Peyer's patch (tissue), 4 donors: ENCODE results near the gene ADCY2. TPM values are rescaled to one million over a fixed set of nuclear protein-coding genes. Genes with fewer than 3 reads are reported as not detected.

ENCODE experiments used
- DNase-seq, 3 donors: peaks; one replicate each; pipeline ENCODE4 v3.0.0-alpha.2; 2017 to 2019
- H3K27ac ChIP-seq, 4 donors: fragments of 200-600 bp; sonication (generic); one replicate each; pipeline ENCODE4 v1.5.1; 2016 to 2019
- H3K27me3 ChIP-seq, 2 donors: fragments of 200-600 bp; sonication (generic); one replicate each; pipeline ENCODE4 v1.5.1; 2019
- H3K36me3 ChIP-seq, 3 donors: fragments of 200-600 bp; sonication (generic); one replicate each; pipeline ENCODE4 v1.5.1; 2016 to 2019
- H3K4me1 ChIP-seq, 4 donors: fragments of 200-600 bp; sonication (generic); one replicate each; pipeline ENCODE4 v1.5.1; 2016 to 2019
- H3K4me3 ChIP-seq, 4 donors: fragments of 200-600 bp; sonication (generic); 1 replicate in 3 of 4; 2 replicates in 1 of 4; pipeline ENCODE4 v1.5.1; 2016 to 2019; ENCODE audit warnings: mild to moderate bottlenecking in 1 of 4
- H3K9me3 ChIP-seq, 4 donors: fragments of 200-600 bp; sonication (generic); one replicate each; pipeline ENCODE4 v1.5.1; 2016 to 2019; ENCODE audit warnings: mild to moderate bottlenecking in 1 of 4
- POLR2A ChIP-seq, 2 donors: fragments of 450-650 bp; IDR thresholded peaks; one replicate each; pipeline ENCODE4 v1.5.1; 2017; ENCODE audit warnings: antibody characterized with exemption in 2 of 2, mild to moderate bottlenecking in 2 of 2, moderate library complexity in 2 of 2
- total RNA-seq, 4 donors: library from RNA; depleted of rRNA; stranded (reverse); fragments of >200 nt; gene quantifications; one replicate each; pipeline ENCODE4 v1.1.0, GENCODE V29; 2016
- TF ChIP-seq, protein P1 (sequence below), 6 experiments: fragments of 450-650 bp in 4 of 6; fragments of 200-600 bp in 2 of 6; sonication (generic) in 1 of 6; IDR thresholded peaks; one replicate each; pipeline ENCODE4 v1.5.1; 2017 to 2019; ENCODE audit warnings: antibody characterized with exemption in 6 of 6, mild to moderate bottlenecking in 3 of 6, moderate library complexity in 1 of 6

Gene ADCY2
- total RNA-seq, 4 donors from 2014 or later = 0.53 to 12.4 (median 5.1) TPM

DNA sequence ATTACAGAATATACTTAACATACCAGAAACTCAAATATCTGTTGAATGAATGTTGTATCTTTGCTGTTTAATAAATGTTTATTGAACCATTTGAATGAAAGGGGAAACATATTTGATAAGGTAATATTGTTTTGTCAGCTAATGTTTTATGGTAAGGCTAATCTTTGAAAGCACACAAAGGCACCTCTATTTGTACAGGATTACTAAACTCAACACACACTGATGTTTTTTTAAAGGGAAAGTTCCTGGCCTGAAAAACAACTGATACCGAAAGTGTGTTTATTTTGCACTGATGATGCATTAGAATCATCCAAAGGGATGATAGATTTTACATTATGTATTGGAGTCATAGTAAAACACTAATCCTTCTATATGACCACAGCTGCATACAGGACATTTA, 82.5 kb downstream of the ADCY2 start:
- H3K27me3 ChIP-seq = no peaks in the 10 kb centered on the region
- H3K27ac ChIP-seq = no peak overlapping the region
- no peak for DNase-seq
- no peak for TF ChIP-seq POLR2A (IDR thresholded peaks at IDR 0.05)
- TF ChIP-seq, protein P1, sequence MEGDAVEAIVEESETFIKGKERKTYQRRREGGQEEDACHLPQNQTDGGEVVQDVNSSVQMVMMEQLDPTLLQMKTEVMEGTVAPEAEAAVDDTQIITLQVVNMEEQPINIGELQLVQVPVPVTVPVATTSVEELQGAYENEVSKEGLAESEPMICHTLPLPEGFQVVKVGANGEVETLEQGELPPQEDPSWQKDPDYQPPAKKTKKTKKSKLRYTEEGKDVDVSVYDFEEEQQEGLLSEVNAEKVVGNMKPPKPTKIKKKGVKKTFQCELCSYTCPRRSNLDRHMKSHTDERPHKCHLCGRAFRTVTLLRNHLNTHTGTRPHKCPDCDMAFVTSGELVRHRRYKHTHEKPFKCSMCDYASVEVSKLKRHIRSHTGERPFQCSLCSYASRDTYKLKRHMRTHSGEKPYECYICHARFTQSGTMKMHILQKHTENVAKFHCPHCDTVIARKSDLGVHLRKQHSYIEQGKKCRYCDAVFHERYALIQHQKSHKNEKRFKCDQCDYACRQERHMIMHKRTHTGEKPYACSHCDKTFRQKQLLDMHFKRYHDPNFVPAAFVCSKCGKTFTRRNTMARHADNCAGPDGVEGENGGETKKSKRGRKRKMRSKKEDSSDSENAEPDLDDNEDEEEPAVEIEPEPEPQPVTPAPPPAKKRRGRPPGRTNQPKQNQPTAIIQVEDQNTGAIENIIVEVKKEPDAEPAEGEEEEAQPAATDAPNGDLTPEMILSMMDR (IDR thresholded peaks at IDR 0.05) = no peak
- no peaks in the 10 kb centered on the region for H3K4me1 ChIP-seq
- no peak overlapping the region for H3K4me3 ChIP-seq
- H3K9me3 ChIP-seq = no peaks in the 10 kb centered on the region
- no peaks in the 10 kb centered on the region for H3K36me3 ChIP-seq

DNA sequence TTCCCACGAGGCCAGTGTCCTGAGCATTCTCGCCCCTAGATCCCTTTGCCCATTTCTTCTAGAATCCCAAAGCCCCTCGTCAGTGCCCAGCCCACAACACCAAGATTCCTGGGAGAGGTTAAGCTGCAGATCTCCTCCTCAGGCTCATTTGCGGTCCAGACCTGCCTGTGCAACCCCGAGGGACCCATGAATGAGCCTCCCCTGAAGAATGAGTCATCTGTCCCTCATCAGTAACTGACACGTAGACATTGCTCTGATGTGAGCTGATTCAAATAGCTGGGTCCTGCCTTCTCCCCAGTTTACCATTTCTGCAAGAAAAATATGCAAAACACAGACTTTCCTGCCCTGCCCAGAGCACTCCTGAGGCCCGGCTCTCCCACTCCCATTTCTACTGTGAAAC, 92.8 kb downstream of the ADCY2 start:
- H3K36me3 ChIP-seq = no peaks in the 10 kb centered on the region

DNA sequence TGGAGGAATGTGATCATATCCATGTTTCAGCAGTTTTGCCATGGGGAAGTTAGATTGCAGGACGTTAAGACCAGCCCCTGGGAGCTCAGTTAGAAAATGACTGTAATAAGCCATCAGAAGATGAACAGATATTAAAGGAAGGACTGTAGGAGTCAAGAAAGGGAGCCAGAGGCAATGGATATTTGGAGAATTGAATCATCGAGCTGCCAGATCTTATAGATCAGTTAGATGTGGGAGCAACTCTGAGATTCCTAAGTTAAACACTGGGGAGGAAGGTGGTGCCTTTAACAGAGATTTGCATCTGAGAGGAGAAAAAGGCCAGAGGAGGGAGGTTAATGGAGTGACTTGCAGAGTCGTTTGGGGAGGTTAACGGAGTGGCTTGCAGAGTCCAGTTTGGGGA, 96.4 kb downstream of the ADCY2 start:
- Histone ChIP-seq H3K4me3 (no peak overlapping the region), H3K27ac (no peak overlapping the region), H3K27me3 (no peaks in the 10 kb centered on the region), H3K9me3 (no peaks in the 10 kb centered on the region), H3K36me3 (no peaks in the 10 kb centered on the region), H3K4me1 (no peaks in the 10 kb centered on the region)
- no peak for TF ChIP-seq POLR2A (IDR thresholded peaks at IDR 0.05)
- TF ChIP-seq, protein P1 (IDR thresholded peaks at IDR 0.05) = no peak
- DNase-seq = no peak

More for the DNA sequence above, 92.8 kb downstream of the ADCY2 start:
- H3K27me3 ChIP-seq = no peaks in the 10 kb centered on the region
- no peaks in the 10 kb centered on the region for H3K4me1 ChIP-seq
- no peak overlapping the region for H3K4me3 ChIP-seq
- no peak for DNase-seq
- H3K9me3 ChIP-seq = no peaks in the 10 kb centered on the region
- TF ChIP-seq, protein P1 (IDR thresholded peaks at IDR 0.05) = no peak
- no peak for TF ChIP-seq POLR2A (IDR thresholded peaks at IDR 0.05)
- no peak overlapping the region for H3K27ac ChIP-seq

DNA sequence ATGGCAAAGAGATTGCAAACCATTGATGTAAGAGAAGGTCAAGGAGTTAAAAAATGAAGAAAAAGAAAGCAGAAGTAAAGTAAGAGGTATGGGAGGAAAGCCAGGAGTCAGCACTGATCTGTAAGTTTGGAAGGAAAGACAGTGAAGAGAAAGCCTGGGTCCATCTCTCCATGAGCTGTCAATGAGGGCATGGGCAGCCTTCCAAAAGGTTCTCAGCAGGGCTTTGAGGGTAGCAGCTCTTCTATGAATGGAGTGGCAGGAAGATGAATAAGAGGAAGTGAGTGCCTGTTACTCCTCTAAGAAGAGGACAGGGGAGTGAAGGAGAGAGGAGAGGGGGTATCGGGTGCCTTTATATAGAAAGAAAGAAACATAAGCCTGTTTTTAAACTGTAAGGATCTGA, 97.1 kb downstream of the ADCY2 start:
- H3K4me1 ChIP-seq = no peaks in the 10 kb centered on the region
- no peaks in the 10 kb centered on the region for H3K36me3 ChIP-seq
- DNase-seq = no peak
- no peaks in the 10 kb centered on the region for H3K27me3 ChIP-seq
- no peak overlapping the region for H3K4me3 ChIP-seq
- TF ChIP-seq, protein P1 (IDR thresholded peaks at IDR 0.05) = no peak
- no peak for TF ChIP-seq POLR2A (IDR thresholded peaks at IDR 0.05)
- no peak overlapping the region for H3K27ac ChIP-seq
- no peaks in the 10 kb centered on the region for H3K9me3 ChIP-seq

DNA sequence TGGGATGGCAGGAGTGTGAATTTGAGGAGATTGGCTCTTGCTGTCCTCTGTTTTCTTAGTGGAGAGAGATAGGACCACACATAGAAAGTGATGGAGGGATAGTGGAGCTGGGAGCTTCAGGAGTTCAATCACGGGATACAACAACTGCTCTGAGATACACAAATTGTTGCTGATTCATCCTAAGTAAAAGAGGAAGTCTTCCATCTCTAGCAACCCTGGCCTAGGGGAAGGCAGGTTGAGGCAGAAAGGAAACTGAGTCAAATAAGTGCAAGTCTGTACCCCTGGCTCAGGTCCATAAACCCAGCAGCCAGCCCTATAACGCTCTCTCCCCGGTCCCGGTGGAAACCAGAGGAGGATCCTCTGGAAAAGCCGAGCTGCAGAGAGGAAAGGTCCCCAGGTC, 97.7 kb downstream of the ADCY2 start:
- Histone ChIP-seq H3K27ac (no peak overlapping the region), H3K9me3 (no peaks in the 10 kb centered on the region), H3K4me1 (no peaks in the 10 kb centered on the region), H3K36me3 (no peaks in the 10 kb centered on the region), H3K27me3 (no peaks in the 10 kb centered on the region), H3K4me3 (no peak overlapping the region)
- no peak for TF ChIP-seq POLR2A (IDR thresholded peaks at IDR 0.05)
- TF ChIP-seq, protein P1 (IDR thresholded peaks at IDR 0.05) = no peak
- no peak for DNase-seq

DNA sequence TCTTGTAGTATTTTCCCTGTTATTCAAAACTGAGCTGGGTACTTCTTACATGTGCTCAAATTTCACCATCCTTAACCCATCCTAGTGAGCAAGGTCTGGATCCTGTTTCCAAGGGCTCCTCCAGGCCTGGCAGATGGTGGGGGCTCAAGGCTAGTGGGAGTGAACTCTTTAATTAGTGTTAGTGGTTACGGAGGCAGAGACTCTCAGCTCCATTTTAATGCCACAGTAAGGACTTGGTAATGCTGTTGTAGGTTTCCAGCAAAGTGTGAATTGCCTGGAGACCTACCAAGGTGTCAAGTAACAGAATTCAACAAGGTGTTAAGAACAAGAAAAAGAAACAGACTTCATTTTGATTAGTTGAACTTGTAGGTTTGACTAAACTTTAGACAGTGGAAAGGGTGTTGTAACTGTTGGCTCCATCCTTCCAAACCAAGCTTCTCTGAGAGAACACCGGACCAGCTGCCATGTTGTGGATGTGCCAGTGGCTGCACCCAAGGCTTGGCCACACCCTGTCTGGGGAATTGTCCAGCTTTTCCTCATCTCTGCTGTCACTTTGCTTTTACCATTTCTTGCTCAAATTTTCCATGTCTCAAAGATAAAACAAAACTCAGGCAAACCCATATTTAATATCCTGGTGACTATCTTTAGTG, 98.7 kb downstream of the ADCY2 start:
- TF ChIP-seq, protein P1 (IDR thresholded peaks at IDR 0.05) = no peak
- no peak for TF ChIP-seq POLR2A (IDR thresholded peaks at IDR 0.05)
- Histone ChIP-seq H3K4me1 (no peaks in the 10 kb centered on the region), H3K27ac (no peak overlapping the region), H3K36me3 (no peaks in the 10 kb centered on the region), H3K9me3 (no peaks in the 10 kb centered on the region), H3K4me3 (no peak overlapping the region), H3K27me3 (no peaks in the 10 kb centered on the region)
- no peak for DNase-seq
